Upper lobe of left lung (tissue), 6 donors: ENCODE results near the gene SEMA5A. TPM values are rescaled to one million over a fixed set of nuclear protein-coding genes. Genes with fewer than 3 reads are reported as not detected.
A peak's percentile ranks its signal among the peaks of the same experiment; 100 is the strongest.

Source experiments
- ATAC-seq, 2 donors: fragments of 200-7000 bp; cut with Tn5 transposase; one replicate each; pipeline ENCODE4 v1.9.1; 2022; ENCODE audit warnings: mild to moderate bottlenecking in 2 of 2, moderate library complexity in 2 of 2; ENCODE audit not compliant: low FRiP score in 2 of 2
- DNase-seq, 2 donors: peaks; one replicate each; pipeline ENCODE4 v3.0.0-alpha.2; 2019 to 2020
- H3K27ac ChIP-seq, 4 donors: fragments of 200-600 bp; sonication (generic); one replicate each; pipeline ENCODE4 v1.5.1; 2016 to 2019
- H3K27me3 ChIP-seq, 4 donors: fragments of 200-600 bp; sonication (generic); one replicate each; pipeline ENCODE4 v1.5.1; 2017 to 2019
- H3K36me3 ChIP-seq, 4 donors: fragments of 200-600 bp; sonication (generic); one replicate each; pipeline ENCODE4 v1.5.1; 2016 to 2019
- H3K4me1 ChIP-seq, 4 donors: fragments of 200-600 bp; sonication (generic); one replicate each; pipeline ENCODE4 v1.5.1; 2018 to 2019
- H3K4me3 ChIP-seq, 4 donors: fragments of 200-600 bp; sonication (generic); one replicate each; pipeline ENCODE4 v1.5.1; 2017 to 2019; ENCODE audit warnings: mild to moderate bottlenecking in 2 of 4, moderate library complexity in 1 of 4
- H3K9me3 ChIP-seq, 4 donors: fragments of 200-600 bp; sonication (generic); one replicate each; pipeline ENCODE4 v1.5.1; 2018 to 2019
- EP300 ChIP-seq, 4 donors: sonication (generic); formaldehyde crosslinking; IDR thresholded peaks; one replicate each; pipeline ENCODE4 v1.5.1; 2017; ENCODE audit warnings: antibody characterized with exemption in 4 of 4, control low read depth in 2 of 4
- POLR2A ChIP-seq, 4 donors: fragments of 450-650 bp; IDR thresholded peaks; one replicate each; pipeline ENCODE4 v1.5.1; 2016 to 2017; ENCODE audit warnings: antibody characterized with exemption in 4 of 4, mild to moderate bottlenecking in 2 of 4
- POLR2AphosphoS5 ChIP-seq, 2 donors: sonication (generic); formaldehyde crosslinking; IDR thresholded peaks; one replicate each; pipeline ENCODE4 v1.5.1; 2017; ENCODE audit warnings: antibody characterized with exemption in 2 of 2
- WGBS, 2 donors: methylation state at CpG; one replicate each; pipeline ENCODE4 v1.1.5; 2017 to 2018; 5-methylcytosine and 5-hydroxymethylcytosine counted together
- total RNA-seq, 6 donors: library from RNA; depleted of rRNA in 4 of 6; stranded (reverse); fragments of >200 nt in 4 of 6; gene quantifications; one replicate each; pipeline versions ENCODE4 v1.1.0 to v1.2.1, GENCODE V29; 2016 to 2021
- TF ChIP-seq, protein P1 (sequence below), 6 experiments: fragments of 450-650 bp in 4 of 6; fragments of 200-600 bp in 2 of 6; sonication (generic) in 2 of 6; IDR thresholded peaks; one replicate each; pipeline ENCODE4 v1.5.1; 2016 to 2019; ENCODE audit warnings: antibody characterized with exemption in 6 of 6
- donor health status: DM: no; HTN: no; CAD: no; lungs with moderate emphysema.
- donor health status: DM: no; HTN: yes; CAD: no; lungs with severe emphysema.

SEMA5A gene
- total RNA-seq, 6 donors from 2014 or later: 5.2 to 40.5 (median 27.5) TPM

GRCh38 chr5:9212605-9213004 is 333.3 kb downstream of the SEMA5A start:
- DNase-seq (no peak), ATAC-seq (no peak)
- Histone ChIP-seq H3K27me3 (no peaks in the 10 kb centered on the region), H3K4me3 (no peak overlapping the region), H3K27ac (no peak overlapping the region), H3K9me3 (no peaks in the 10 kb centered on the region), H3K36me3 (no peaks in the 10 kb centered on the region), H3K4me1 (no peaks in the 10 kb centered on the region)
- 50 to 81% methylated on average over 1 of the region's 1 CpG for WGBS, 2 donors
- TF ChIP-seq POLR2AphosphoS5 (IDR thresholded peaks at IDR 0.05): no peak
- TF ChIP-seq, protein P1, sequence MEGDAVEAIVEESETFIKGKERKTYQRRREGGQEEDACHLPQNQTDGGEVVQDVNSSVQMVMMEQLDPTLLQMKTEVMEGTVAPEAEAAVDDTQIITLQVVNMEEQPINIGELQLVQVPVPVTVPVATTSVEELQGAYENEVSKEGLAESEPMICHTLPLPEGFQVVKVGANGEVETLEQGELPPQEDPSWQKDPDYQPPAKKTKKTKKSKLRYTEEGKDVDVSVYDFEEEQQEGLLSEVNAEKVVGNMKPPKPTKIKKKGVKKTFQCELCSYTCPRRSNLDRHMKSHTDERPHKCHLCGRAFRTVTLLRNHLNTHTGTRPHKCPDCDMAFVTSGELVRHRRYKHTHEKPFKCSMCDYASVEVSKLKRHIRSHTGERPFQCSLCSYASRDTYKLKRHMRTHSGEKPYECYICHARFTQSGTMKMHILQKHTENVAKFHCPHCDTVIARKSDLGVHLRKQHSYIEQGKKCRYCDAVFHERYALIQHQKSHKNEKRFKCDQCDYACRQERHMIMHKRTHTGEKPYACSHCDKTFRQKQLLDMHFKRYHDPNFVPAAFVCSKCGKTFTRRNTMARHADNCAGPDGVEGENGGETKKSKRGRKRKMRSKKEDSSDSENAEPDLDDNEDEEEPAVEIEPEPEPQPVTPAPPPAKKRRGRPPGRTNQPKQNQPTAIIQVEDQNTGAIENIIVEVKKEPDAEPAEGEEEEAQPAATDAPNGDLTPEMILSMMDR (IDR thresholded peaks at IDR 0.05): no peak
- no peak for TF ChIP-seq POLR2A (IDR thresholded peaks at IDR 0.05)
- no peak for TF ChIP-seq EP300 (IDR thresholded peaks at IDR 0.05)

- Histone ChIP-seq H3K36me3 (no peaks in the 10 kb centered on the region), H3K27ac (no peak overlapping the region), H3K27me3 (no peaks in the 10 kb centered on the region), H3K4me1 (no peaks in the 10 kb centered on the region), H3K9me3 (no peaks in the 10 kb centered on the region), H3K4me3 (no peak overlapping the region)
- ATAC-seq: no peak
- TF ChIP-seq POLR2AphosphoS5 (IDR thresholded peaks at IDR 0.05) (no peak), EP300 (IDR thresholded peaks at IDR 0.05) (no peak), POLR2A (IDR thresholded peaks at IDR 0.05) (no peak)
- TF ChIP-seq, protein P1 (IDR thresholded peaks at IDR 0.05): no peak
- 65 to 75% methylated on average over 3 of the region's 3 CpGs for WGBS, 2 donors
- DNase-seq: no peak
These were observed 335.9 kb downstream of the SEMA5A start for GRCh38 chr5:9209846-9210492.

DNA sequence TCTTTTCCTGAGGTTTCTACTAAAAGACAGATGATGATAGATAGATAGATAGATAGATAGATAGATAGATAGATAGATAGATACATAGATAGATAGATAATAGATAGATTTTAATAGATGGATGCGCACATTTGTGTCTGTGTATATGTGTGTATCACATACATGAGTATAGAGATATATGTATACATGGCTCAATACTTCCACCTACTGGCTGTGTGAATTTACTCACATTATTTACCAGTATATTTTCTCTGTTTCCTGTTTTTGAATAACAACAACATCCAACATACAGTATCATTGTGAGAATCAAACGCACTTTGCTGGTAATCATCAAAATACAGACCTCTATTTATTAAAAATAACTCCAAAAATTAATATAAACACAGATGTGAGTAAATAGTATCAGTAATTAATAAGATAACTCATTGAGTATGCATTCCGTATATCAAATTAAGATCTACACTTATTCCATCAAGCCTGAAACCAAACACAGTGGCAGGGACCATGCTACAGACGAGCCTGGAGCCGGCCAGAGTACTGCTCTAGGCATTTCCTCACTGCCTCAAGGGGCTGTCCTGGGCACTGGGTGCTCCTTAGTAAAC is 338.0 kb downstream of the SEMA5A start:
- Histone ChIP-seq H3K4me1 (no peaks in the 10 kb centered on the region), H3K4me3 (no peak overlapping the region), H3K27me3 (no peaks in the 10 kb centered on the region), H3K9me3 (no peaks in the 10 kb centered on the region), H3K36me3 (no peaks in the 10 kb centered on the region), H3K27ac (peak overlapping the region in 1 of 4 donors; percentile 30)
- WGBS, 2 donors: 37 to 42% methylated on average over 5 of the region's 5 CpGs
- TF ChIP-seq POLR2A (IDR thresholded peaks at IDR 0.05) (no peak), EP300 (IDR thresholded peaks at IDR 0.05) (no peak), POLR2AphosphoS5 (IDR thresholded peaks at IDR 0.05) (no peak)
- TF ChIP-seq, protein P1 (IDR thresholded peaks at IDR 0.05): peak in 5 of 6 experiments; percentile 3 to 53 (median 36)
- ATAC-seq (peak in 1 of 2 donors; percentile 23), DNase-seq (no peak)

DNA sequence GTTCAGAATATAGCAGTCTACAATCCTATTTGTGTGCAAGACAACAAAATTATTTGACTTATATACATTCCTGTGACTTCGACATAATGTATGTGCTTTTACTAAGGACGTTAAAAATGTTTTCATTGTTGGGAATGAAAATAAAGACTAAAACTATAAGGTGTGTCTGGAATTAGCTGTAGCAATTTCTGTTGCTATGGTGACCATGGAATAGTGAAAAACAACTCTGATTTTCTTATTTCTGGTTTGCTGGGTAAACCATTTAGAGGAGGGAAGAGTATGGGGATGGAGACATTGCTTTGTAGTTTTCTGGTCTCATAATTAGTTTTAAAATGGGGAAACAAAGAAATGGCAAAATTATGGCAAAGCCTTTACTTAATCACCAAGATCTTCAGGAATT is 343.2 kb downstream of the SEMA5A start:
- DNase-seq (no peak), ATAC-seq (no peak)
- no peak for TF ChIP-seq POLR2A (IDR thresholded peaks at IDR 0.05)
- TF ChIP-seq, protein P1 (IDR thresholded peaks at IDR 0.05): no peak
- no peak for TF ChIP-seq POLR2AphosphoS5 (IDR thresholded peaks at IDR 0.05)
- no peak for TF ChIP-seq EP300 (IDR thresholded peaks at IDR 0.05)
- Histone ChIP-seq H3K27ac (no peak overlapping the region), H3K36me3 (no peaks in the 10 kb centered on the region), H3K9me3 (no peaks in the 10 kb centered on the region), H3K4me1 (no peaks in the 10 kb centered on the region), H3K27me3 (no peaks in the 10 kb centered on the region), H3K4me3 (no peak overlapping the region)
- 82 to 83% methylated on average over 2 of the region's 2 CpGs for WGBS, 2 donors

DNA sequence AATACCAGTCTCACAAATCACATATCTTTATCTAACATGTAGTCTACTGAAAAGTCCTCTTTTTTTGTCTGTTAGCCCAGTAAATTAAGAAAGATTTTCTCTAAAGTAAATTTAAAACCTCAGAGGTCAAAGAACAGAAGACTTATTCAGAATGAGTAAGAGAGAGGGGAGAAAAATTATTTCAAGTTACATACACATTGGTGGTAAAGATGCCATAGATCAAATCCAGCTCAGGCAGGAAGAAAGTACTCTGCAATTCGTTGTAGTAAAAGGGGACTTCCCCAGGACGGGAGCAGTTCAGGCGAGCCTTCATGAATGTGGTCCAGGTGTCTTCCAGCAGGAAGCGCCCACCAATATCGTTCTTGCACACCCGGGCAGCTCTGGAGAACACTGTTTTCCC is 344.1 kb downstream of the SEMA5A start:
- TF ChIP-seq, protein P1 (IDR thresholded peaks at IDR 0.05): no peak
- TF ChIP-seq EP300 (IDR thresholded peaks at IDR 0.05) (no peak), POLR2A (IDR thresholded peaks at IDR 0.05) (no peak), POLR2AphosphoS5 (IDR thresholded peaks at IDR 0.05) (no peak)
- WGBS, 2 donors: 68% methylated on average over 6 of the region's 6 CpGs
- Histone ChIP-seq H3K9me3 (no peaks in the 10 kb centered on the region), H3K4me3 (no peak overlapping the region), H3K27me3 (no peaks in the 10 kb centered on the region), H3K27ac (no peak overlapping the region), H3K4me1 (no peaks in the 10 kb centered on the region), H3K36me3 (no peaks in the 10 kb centered on the region)
- no peak for DNase-seq
- ATAC-seq: no peak
